WTC11 (cell line): Measurements from ENCODE around the gene SYT1. TPM values are rescaled to one million over a fixed set of nuclear protein-coding genes. Genes with fewer than 3 reads are reported as not detected.

ENCODE experiments used
- ATAC-seq: fragments of 200-7000 bp; cut with Tn5 transposase; 2 replicates; pipeline ENCODE4 v1.10.0; 2021; ENCODE audit warnings: mild to moderate bottlenecking, moderate library complexity
- CTCF ChIA-PET: fragments of 300-600 bp; sonication (Branson Sonifier 250); formaldehyde crosslinking; loops from one replicate; lab custom pipeline; 2021; ENCODE audit warnings: antibody characterized with exemption; lab: Charles Lee
- POLR2A ChIA-PET: fragments of 350-600 bp; sonication (Branson Sonifier 250); formaldehyde crosslinking; loops from one replicate; lab custom pipeline; 2021; ENCODE audit warnings: antibody characterized with exemption; lab: Charles Lee
- DNase-seq: peaks from one replicate; pipeline ENCODE4 v3.0.0; 2021; ENCODE audit warnings: low spot score
- H3K27ac Mint-ChIP-seq: 2 replicates; pipeline ENCODE4 v1.8.0; 2021; ENCODE audit warnings: mixed read lengths
- H3K27me3 Mint-ChIP-seq: 2 replicates; pipeline ENCODE4 v1.8.0; 2021; ENCODE audit warnings: low read depth, mild to moderate bottlenecking, moderate library complexity, mixed read lengths
- H3K36me3 Mint-ChIP-seq: 2 replicates; pipeline ENCODE4 v1.8.0; 2021; ENCODE audit warnings: mixed read lengths
- H3K4me1 Mint-ChIP-seq: 2 replicates; pipeline ENCODE4 v1.8.0; 2022; ENCODE audit warnings: mixed read lengths
- H3K4me3 Mint-ChIP-seq: 2 replicates; pipeline ENCODE4 v1.8.0; 2021; ENCODE audit warnings: mild to moderate bottlenecking, moderate library complexity, mixed read lengths
- H3K9me3 Mint-ChIP-seq: 2 replicates; pipeline ENCODE4 v1.8.0; 2021; ENCODE audit warnings: mixed read lengths
- AFF4 ChIP-seq: sonication (generic); formaldehyde crosslinking; IDR thresholded peaks from 2 replicates; pipeline ENCODE4 v1.8.1; 2023; ENCODE audit warnings: mild to moderate bottlenecking, missing genetic modification reagents, borderline replicate concordance
- ATF1 ChIP-seq: sonication (generic); formaldehyde crosslinking; IDR thresholded peaks from 2 replicates; pipeline ENCODE4 v1.8.1; 2023; ENCODE audit warnings: mild to moderate bottlenecking, moderate library complexity, missing genetic modification reagents
- ATF2 ChIP-seq: sonication (generic); formaldehyde crosslinking; IDR thresholded peaks from 2 replicates; pipeline ENCODE4 v1.8.1; 2022; ENCODE audit warnings: low read depth, missing genetic modification reagents, borderline replicate concordance
- E2F4 ChIP-seq: sonication (generic); formaldehyde crosslinking; IDR thresholded peaks from 2 replicates; pipeline ENCODE4 v1.8.1; 2022; ENCODE audit warnings: low read depth, mild to moderate bottlenecking, moderate library complexity, missing genetic modification reagents, borderline replicate concordance
- GABPB1 ChIP-seq: sonication (generic); formaldehyde crosslinking; IDR thresholded peaks from 2 replicates; pipeline ENCODE4 v1.8.1; 2023; ENCODE audit warnings: mild to moderate bottlenecking, missing genetic modification reagents
- GRHL2 ChIP-seq: fragments of 250-450 bp; sonication (Bioruptor Pico); IDR thresholded peaks from 2 replicates; pipeline ENCODE4 v1.8.0; 2022; ENCODE audit warnings: mild to moderate bottlenecking, moderate library complexity; ENCODE audit not compliant: insufficient replicate concordance, severe bottlenecking
- NFATC4 ChIP-seq: fragments of 250-450 bp; sonication (Bioruptor Pico); IDR thresholded peaks from 2 replicates; pipeline ENCODE4 v1.9.0; 2021; ENCODE audit warnings: mild to moderate bottlenecking
- NFE2L1 ChIP-seq: sonication (generic); formaldehyde crosslinking; IDR thresholded peaks from 2 replicates; pipeline ENCODE4 v1.8.1; 2023; ENCODE audit warnings: missing genetic modification reagents
- PRDM15 ChIP-seq: sonication (generic); formaldehyde crosslinking; IDR thresholded peaks from 2 replicates; pipeline ENCODE4 v1.8.0; 2022; ENCODE audit warnings: missing genetic modification reagents
- PRRX2 ChIP-seq: fragments of 250-450 bp; sonication (Bioruptor Pico); IDR thresholded peaks from 2 replicates; pipeline ENCODE4 v1.8.0; 2021; ENCODE audit warnings: mild to moderate bottlenecking
- RORB ChIP-seq: fragments of 250-450 bp; sonication (Bioruptor Pico); IDR thresholded peaks from 2 replicates; pipeline ENCODE4 v1.9.0; 2021; ENCODE audit warnings: mild to moderate bottlenecking
- SP1 ChIP-seq: sonication (generic); formaldehyde crosslinking; conservative IDR thresholded peaks from 2 replicates; pipeline ENCODE4 v1.8.1; 2022; ENCODE audit warnings: missing genetic modification reagents
- TCF7 ChIP-seq: sonication (generic); formaldehyde crosslinking; IDR thresholded peaks from 2 replicates; pipeline ENCODE4 v1.8.0; 2022; ENCODE audit warnings: mild to moderate bottlenecking, low read depth, missing genetic modification reagents, moderate library complexity
- TEAD4 ChIP-seq: sonication (generic); formaldehyde crosslinking; IDR thresholded peaks from 2 replicates; pipeline ENCODE4 v1.8.0; 2022; ENCODE audit warnings: mild to moderate bottlenecking, missing genetic modification reagents
- USF1 ChIP-seq: sonication (generic); formaldehyde crosslinking; IDR thresholded peaks from 2 replicates; pipeline ENCODE4 v1.8.0; 2022; ENCODE audit warnings: mild to moderate bottlenecking, missing genetic modification reagents
- ZBTB43 ChIP-seq: sonication (generic); formaldehyde crosslinking; IDR thresholded peaks from 2 replicates; pipeline ENCODE4 v1.8.1; 2023; ENCODE audit warnings: mild to moderate bottlenecking, missing genetic modification reagents
- ZNF121 ChIP-seq: sonication (generic); formaldehyde crosslinking; IDR thresholded peaks from 2 replicates; pipeline ENCODE4 v1.8.0; 2023; ENCODE audit warnings: missing genetic modification reagents
- ZNF138 ChIP-seq: sonication (generic); formaldehyde crosslinking; conservative IDR thresholded peaks from 2 replicates; pipeline ENCODE4 v1.8.1; 2022; ENCODE audit warnings: mild to moderate bottlenecking, moderate library complexity, missing genetic modification reagents
- ZNF219 ChIP-seq: sonication (generic); formaldehyde crosslinking; IDR thresholded peaks from 2 replicates; pipeline ENCODE4 v1.8.0; 2023; ENCODE audit warnings: missing genetic modification reagents, mild to moderate bottlenecking, borderline replicate concordance
- ZNF416 ChIP-seq: fragments of 250-450 bp; sonication (Bioruptor Pico); IDR thresholded peaks from 2 replicates; pipeline ENCODE4 v1.9.0; 2021; ENCODE audit warnings: mild to moderate bottlenecking, inconsistent platforms
- total RNA-seq: library from RNA; stranded (reverse); gene quantifications from 3 replicates; pipeline ENCODE4 v1.2.3, GENCODE V29; 2021

The SYT1 gene
- total RNA-seq, 1 experiment from 2014 or later: 45.2 TPM

GRCh38 chr12:79155683-79156082, 291.1 kb downstream of the SYT1 start (continued):
- TF ChIP-seq ATF1 (CRISPR knock-in tag): no peak
- TF ChIP-seq ZNF416: no peak
- TF ChIP-seq E2F4 (CRISPR knock-in tag): no peak

- ATAC-seq (peak; percentile 43; the same call in 1 of the 2 replicates), DNase-seq (no peak)
- Mint-ChIP-seq H3K9me3 (no peaks in the 10 kb centered on the region), H3K4me3 (no peak overlapping the region), H3K27ac (no peak overlapping the region), H3K36me3 (no peaks in the 10 kb centered on the region), H3K27me3 (no peaks in the 10 kb centered on the region), H3K4me1 (peaks cover 6% of the 10 kb centered on the region)
- TF ChIP-seq PRDM15 (CRISPR knock-in tag) (no peak), GABPB1 (CRISPR knock-in tag) (no peak), NFATC4 (CRISPR knock-in tag) (no peak), NFE2L1 (CRISPR knock-in tag) (no peak), RORB (CRISPR knock-in tag) (no peak), ZNF121 (no peak), TCF7 (CRISPR knock-in tag) (no peak), AFF4 (CRISPR knock-in tag) (no peak), SP1 (no peak)
- POLR2A ChIA-PET: no interaction called here
- CTCF ChIA-PET: no interaction called here
These were observed 292.4 kb downstream of the SYT1 start for GRCh38 chr12:79156846-79157463.

GRCh38 chr12:79161249-79161934, 296.8 kb downstream of the SYT1 start:
- no peak overlapping the region for H3K4me3 Mint-ChIP-seq
- no peaks in the 10 kb centered on the region for H3K27me3 Mint-ChIP-seq
- ChIA-PET POLR2A (no interaction called here), CTCF (no interaction called here)
- no peak for ATAC-seq
- no peak overlapping the region for H3K27ac Mint-ChIP-seq
- no peak for DNase-seq
- H3K4me1 Mint-ChIP-seq: peaks cover 8% of the 10 kb centered on the region; the same call in 1 of the 2 replicates
- H3K9me3 Mint-ChIP-seq: no peaks in the 10 kb centered on the region
- no peaks in the 10 kb centered on the region for H3K36me3 Mint-ChIP-seq
- no peak for TF ChIP-seq PRRX2
- TF ChIP-seq ZNF219 (CRISPR knock-in tag): no peak
- TF ChIP-seq ZNF138 (CRISPR knock-in tag): no peak
- TF ChIP-seq ATF2 (CRISPR knock-in tag): no peak
- no peak for TF ChIP-seq NFATC4 (CRISPR knock-in tag)
- no peak for TF ChIP-seq ZNF121
- TF ChIP-seq GRHL2 (CRISPR knock-in tag): no peak
- no peak for TF ChIP-seq USF1 (CRISPR knock-in tag)
- TF ChIP-seq ZBTB43: no peak
- TF ChIP-seq TCF7 (CRISPR knock-in tag): no peak
- no peak for TF ChIP-seq TEAD4 (CRISPR knock-in tag)
